Caco-2 (cell line): ENCODE measurements around the gene PTPRN2. TPM values are rescaled to one million over a fixed set of nuclear protein-coding genes. Genes with fewer than 3 reads are reported as not detected.

Experiments
- BruUV-seq: library from RNA; stranded (reverse); fragments of 400-500 nt; replicated peaks from 2 replicates; lab custom pipeline; 2021; lab: Mats Ljungman, UMichigan
- CTCF ChIA-PET: fragments of 300-600 bp; sonication (Branson Sonifier 250); formaldehyde crosslinking; loops from one replicate; lab custom pipeline; 2022; ENCODE audit warnings: antibody characterized with exemption; lab: Charles Lee
- POLR2A ChIA-PET: fragments of 300-600 bp; sonication (Branson Sonifier 250); formaldehyde crosslinking; loops from one replicate; lab custom pipeline; 2022; ENCODE audit warnings: antibody characterized with exemption; lab: Charles Lee
- DNase-seq, 2 experiments: peaks; one replicate each; pipeline versions ENCODE4 v3.0.0 to v3.0.0-alpha.2; 2020 to 2022
- H3K27me3 ChIP-seq: replicated peaks from 2 replicates; pipeline ENCODE4 v1.6.0; 2011; ENCODE audit warnings: low read length; ENCODE audit not compliant: control insufficient read depth, insufficient read depth
- H3K36me3 ChIP-seq: 2 replicates; pipeline ENCODE4 v1.5.1; 2011; ENCODE audit warnings: low read length; ENCODE audit not compliant: control insufficient read depth, insufficient read depth
- H3K4me1 ChIP-seq: fragments of 250-450 bp; sonication (Bioruptor Pico); 2 replicates; pipeline ENCODE4 v1.5.1; 2020; ENCODE audit warnings: mild to moderate bottlenecking
- H3K4me3 ChIP-seq: 2 replicates; pipeline ENCODE4 v1.5.1; 2011; ENCODE audit warnings: low read depth, mild to moderate bottlenecking, control low read depth, low read length
- H3K9me3 ChIP-seq: fragments of 250-450 bp; sonication (Bioruptor Pico); 2 replicates; pipeline ENCODE4 v1.5.1; 2020; ENCODE audit warnings: mild to moderate bottlenecking, moderate library complexity
- H3K27ac Mint-ChIP-seq: one replicate; pipeline ENCODE4 v1.8.0; 2022; ENCODE audit warnings: mixed read lengths; ENCODE audit not compliant: unreplicated experiment
- H3K27me3 Mint-ChIP-seq: one replicate; pipeline ENCODE4 v1.8.0; 2022; ENCODE audit warnings: mixed read lengths; ENCODE audit not compliant: insufficient read depth, unreplicated experiment
- H3K36me3 Mint-ChIP-seq: one replicate; pipeline ENCODE4 v1.8.0; 2022; ENCODE audit warnings: mild to moderate bottlenecking, mixed read lengths; ENCODE audit not compliant: insufficient read depth, unreplicated experiment
- H3K4me1 Mint-ChIP-seq: one replicate; pipeline ENCODE4 v1.8.0; 2022; ENCODE audit warnings: low read depth, mixed read lengths; ENCODE audit not compliant: unreplicated experiment
- H3K4me3 Mint-ChIP-seq: one replicate; pipeline ENCODE4 v1.8.0; 2022; ENCODE audit warnings: mild to moderate bottlenecking, moderate library complexity, mixed read lengths; ENCODE audit not compliant: unreplicated experiment
- H3K9me3 Mint-ChIP-seq: one replicate; pipeline ENCODE4 v1.8.0; 2022; ENCODE audit warnings: mixed read lengths; ENCODE audit not compliant: unreplicated experiment
- intact Hi-C: fragments of 100-400 bp; cut with micrococcal nuclease; formaldehyde crosslinking; loops from one replicate; pipeline ENCODE4 v1.10.0; 2022; ENCODE audit not compliant: unreplicated experiment
- total RNA-seq: library from RNA; stranded (reverse); gene quantifications from 2 replicates; pipeline ENCODE4 v1.2.3, GENCODE V29; 2022
- TF ChIP-seq, protein P1 (sequence below), 2 experiments: fragments of 200-600 bp in 1 of 2; IDR thresholded peaks; 1 replicate in 1 of 2; 2 replicates in 1 of 2; pipeline versions ENCODE4 v1.5.1 to v1.8.0; 2011 to 2022; ENCODE audit warnings: antibody characterized with exemption in 1 of 2, control low read depth in 1 of 2, inconsistent platforms in 1 of 2, low read depth in 1 of 2, low read length in 1 of 2, mild to moderate bottlenecking in 1 of 2, moderate library complexity in 1 of 2; ENCODE audit not compliant: insufficient read depth in 1 of 2, severe bottlenecking in 1 of 2, unreplicated experiment in 1 of 2

The PTPRN2 gene
- total RNA-seq, 1 experiment from 2014 or later: 1.4 TPM

DNA sequence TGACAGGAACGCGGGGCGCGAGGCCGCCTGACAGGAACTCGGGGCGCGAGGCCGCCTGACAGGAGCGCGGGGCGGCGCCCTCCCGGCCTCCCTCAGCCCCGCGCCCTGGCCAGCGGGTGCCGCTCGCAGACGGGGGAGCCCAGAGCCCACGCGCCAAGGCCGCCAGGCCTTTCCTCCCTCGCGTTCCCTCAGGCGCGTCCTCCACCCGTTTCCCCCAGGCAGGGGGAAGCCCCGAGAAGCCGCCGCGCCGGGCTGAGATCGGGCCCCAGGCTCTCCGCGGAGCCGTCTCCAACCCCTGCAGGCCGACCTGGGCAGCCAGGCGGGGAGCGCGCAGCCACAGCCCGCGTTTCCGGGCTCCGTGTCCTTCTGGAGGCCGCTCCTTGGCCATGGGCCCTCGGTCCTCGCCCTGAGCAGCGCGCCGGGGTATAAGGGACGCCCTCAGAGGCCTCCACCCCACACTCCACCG is 17.7 kb downstream of the PTPRN2 start:
- Histone ChIP-seq H3K27me3 (no peaks in the 10 kb centered on the region), H3K9me3 (no peaks in the 10 kb centered on the region), H3K36me3 (no peaks in the 10 kb centered on the region), H3K4me1 (no peaks in the 10 kb centered on the region), H3K4me3 (no peak overlapping the region)
- Mint-ChIP-seq H3K4me3 (no peak overlapping the region), H3K4me1 (no peaks in the 10 kb centered on the region), H3K27me3 (no peaks in the 10 kb centered on the region), H3K9me3 (no peaks in the 10 kb centered on the region), H3K36me3 (no peaks in the 10 kb centered on the region), H3K27ac (no peak overlapping the region)
- intact Hi-C loops: no loop called here
- no peak for DNase-seq
- ChIA-PET CTCF (no interaction called here), POLR2A (no interaction called here)
- BruUV-seq: no TSS peak
- TF ChIP-seq, protein P1, sequence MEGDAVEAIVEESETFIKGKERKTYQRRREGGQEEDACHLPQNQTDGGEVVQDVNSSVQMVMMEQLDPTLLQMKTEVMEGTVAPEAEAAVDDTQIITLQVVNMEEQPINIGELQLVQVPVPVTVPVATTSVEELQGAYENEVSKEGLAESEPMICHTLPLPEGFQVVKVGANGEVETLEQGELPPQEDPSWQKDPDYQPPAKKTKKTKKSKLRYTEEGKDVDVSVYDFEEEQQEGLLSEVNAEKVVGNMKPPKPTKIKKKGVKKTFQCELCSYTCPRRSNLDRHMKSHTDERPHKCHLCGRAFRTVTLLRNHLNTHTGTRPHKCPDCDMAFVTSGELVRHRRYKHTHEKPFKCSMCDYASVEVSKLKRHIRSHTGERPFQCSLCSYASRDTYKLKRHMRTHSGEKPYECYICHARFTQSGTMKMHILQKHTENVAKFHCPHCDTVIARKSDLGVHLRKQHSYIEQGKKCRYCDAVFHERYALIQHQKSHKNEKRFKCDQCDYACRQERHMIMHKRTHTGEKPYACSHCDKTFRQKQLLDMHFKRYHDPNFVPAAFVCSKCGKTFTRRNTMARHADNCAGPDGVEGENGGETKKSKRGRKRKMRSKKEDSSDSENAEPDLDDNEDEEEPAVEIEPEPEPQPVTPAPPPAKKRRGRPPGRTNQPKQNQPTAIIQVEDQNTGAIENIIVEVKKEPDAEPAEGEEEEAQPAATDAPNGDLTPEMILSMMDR (IDR thresholded peaks at IDR 0.05; ENCODE audit: insufficient read depth in 1 of 2, low read depth in 1 of 2, low read length in 1 of 2, severe bottlenecking in 1 of 2, unreplicated experiment in 1 of 2): no peak

DNA sequence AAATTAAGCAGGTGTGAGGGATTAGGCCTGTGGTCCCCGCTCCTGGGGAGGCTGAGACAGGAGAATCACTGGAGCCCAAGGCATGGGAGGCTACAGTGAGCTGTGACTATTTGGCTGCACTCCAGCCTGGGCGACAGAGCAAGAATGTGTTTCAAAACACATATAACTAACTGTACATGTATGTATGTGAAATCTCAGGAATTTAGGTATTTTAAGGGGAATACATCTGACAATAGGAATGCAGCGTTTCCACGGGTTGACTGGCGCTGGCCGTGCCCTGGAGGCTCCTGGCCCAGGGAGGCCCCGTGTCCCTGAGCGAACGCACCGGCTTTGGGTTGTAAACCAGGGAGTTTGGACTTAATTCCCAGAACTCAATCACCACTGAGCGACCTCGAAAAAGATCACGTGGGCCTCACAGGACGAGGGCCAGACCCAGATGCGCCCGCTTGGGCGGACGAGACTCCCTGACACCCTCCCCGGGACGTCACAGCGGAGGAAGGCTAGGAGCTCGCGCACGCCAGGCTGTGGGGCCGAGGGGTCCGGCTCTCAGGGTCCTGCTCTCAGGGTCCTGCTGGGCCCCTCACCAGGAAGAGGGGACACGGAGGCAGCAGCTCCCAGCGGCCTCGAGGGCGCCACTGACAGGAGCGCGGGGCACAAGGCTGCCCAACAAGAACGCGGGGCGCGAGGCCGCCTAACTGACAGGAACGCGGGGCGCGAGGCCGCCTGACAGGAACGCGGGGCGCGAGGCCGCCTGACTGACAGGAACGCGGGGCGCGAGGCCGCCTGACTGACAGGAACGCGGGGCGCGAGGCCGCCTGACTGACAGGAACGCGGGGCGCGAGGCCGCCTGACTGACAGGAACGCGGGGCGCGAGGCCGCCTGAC is 18.4 kb downstream of the PTPRN2 start:
- Histone ChIP-seq H3K27me3 (no peaks in the 10 kb centered on the region), H3K36me3 (no peaks in the 10 kb centered on the region)

DNA sequence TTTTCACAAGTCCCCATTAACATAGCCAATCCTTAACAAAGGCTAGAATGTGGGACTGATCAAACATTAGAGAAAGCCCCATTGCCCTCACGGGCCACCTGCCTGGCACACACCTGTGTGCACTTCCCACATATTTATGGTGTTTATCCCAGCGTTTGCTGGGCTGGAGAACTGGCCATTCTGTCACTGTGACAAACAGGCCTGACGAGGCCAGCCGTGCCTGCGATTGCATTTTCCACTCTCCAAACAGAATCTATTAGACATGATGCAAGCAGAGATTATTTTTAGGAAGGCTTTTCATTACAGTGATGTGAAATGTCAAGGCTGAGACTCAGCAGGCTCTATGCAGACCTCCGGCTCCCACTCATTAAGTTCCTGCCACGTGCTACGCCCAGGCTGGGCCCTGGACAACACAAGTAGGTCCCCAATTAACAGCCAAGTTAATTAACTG is 20.4 kb downstream of the PTPRN2 start:
- no peaks in the 10 kb centered on the region for H3K27me3 Mint-ChIP-seq
- H3K9me3 Mint-ChIP-seq: no peaks in the 10 kb centered on the region
- H3K27ac Mint-ChIP-seq: no peak overlapping the region
- no peaks in the 10 kb centered on the region for H3K9me3 ChIP-seq
- DNase-seq: no peak
- ChIA-PET CTCF (no interaction called here), POLR2A (no interaction called here)
- no peaks in the 10 kb centered on the region for H3K4me1 Mint-ChIP-seq
- BruUV-seq: no TSS peak
- intact Hi-C loops: no loop called here
- TF ChIP-seq, protein P1 (IDR thresholded peaks at IDR 0.05; ENCODE audit: insufficient read depth in 1 of 2, low read depth in 1 of 2, low read length in 1 of 2, severe bottlenecking in 1 of 2, unreplicated experiment in 1 of 2): no peak
- H3K27me3 ChIP-seq: no peaks in the 10 kb centered on the region
- H3K4me3 ChIP-seq: no peak overlapping the region
- H3K36me3 Mint-ChIP-seq: no peaks in the 10 kb centered on the region
- H3K4me1 ChIP-seq: no peaks in the 10 kb centered on the region
- no peaks in the 10 kb centered on the region for H3K36me3 ChIP-seq
- no peak overlapping the region for H3K4me3 Mint-ChIP-seq

More for the DNA sequence above, 18.4 kb downstream of the PTPRN2 start:
- no peaks in the 10 kb centered on the region for H3K27me3 Mint-ChIP-seq
- ChIA-PET CTCF (no interaction called here), POLR2A (no interaction called here)
- no peak overlapping the region for H3K27ac Mint-ChIP-seq
- no peaks in the 10 kb centered on the region for H3K4me1 Mint-ChIP-seq
- Histone ChIP-seq H3K4me3 (no peak overlapping the region), H3K9me3 (no peaks in the 10 kb centered on the region), H3K4me1 (no peaks in the 10 kb centered on the region)
- TF ChIP-seq, protein P1 (IDR thresholded peaks at IDR 0.05; ENCODE audit: insufficient read depth in 1 of 2, low read depth in 1 of 2, low read length in 1 of 2, severe bottlenecking in 1 of 2, unreplicated experiment in 1 of 2): no peak
- no peaks in the 10 kb centered on the region for H3K9me3 Mint-ChIP-seq
- no peak overlapping the region for H3K4me3 Mint-ChIP-seq
- intact Hi-C loops: no loop called here
- no peak for DNase-seq
- no TSS peak for BruUV-seq
- no peaks in the 10 kb centered on the region for H3K36me3 Mint-ChIP-seq
